AG08395 (cell line): Measurements from ENCODE around the gene TEAD3.

Experiments used
- DNase-seq: peaks from one replicate; pipeline ENCODE4 v3.0.0; 2012; ENCODE audit warnings: mixed read lengths, low spot score

The TEAD3 gene

GRCh38 chr6:35475573-35475972 lies 21.3 kb downstream of the TEAD3 start:
- DNase-seq, result no peak

- no peak for DNase-seq
Measured at GRCh38 chr6:35474942-35475570, 21.8 kb downstream of the TEAD3 start.

- DNase-seq, result no peak
Measured at GRCh38 chr6:35474131-35474941, 22.5 kb downstream of the TEAD3 start.

GRCh38 chr6:35473850-35474130 lies 23.1 kb downstream of the TEAD3 start:
- no peak for DNase-seq

GRCh38 chr6:35473075-35473849 lies 23.6 kb downstream of the TEAD3 start:
- no peak for DNase-seq

- no peak for DNase-seq
Measured at GRCh38 chr6:35471836-35472345, 25.0 kb downstream of the TEAD3 start.

- DNase-seq, result no peak
Measured at GRCh38 chr6:35470663-35471120, 26.2 kb downstream of the TEAD3 start.

- no peak for DNase-seq
Measured at GRCh38 chr6:35469751-35470662, 26.9 kb downstream of the TEAD3 start.

- no peak for DNase-seq
Measured at GRCh38 chr6:35468980-35469750, 27.7 kb downstream of the TEAD3 start.

- peak; percentile 97 for DNase-seq
Measured at GRCh38 chr6:35468181-35468979, 28.5 kb downstream of the TEAD3 start, which contains the start of gene RPL10A. Gene RPL10A (plus strand): TSS chr6:35468401. CDS start chr6:35468435, 34 bp downstream.

- no peak for DNase-seq
Measured at GRCh38 chr6:35465646-35466045, 31.2 kb downstream of the TEAD3 start.

- no peak for DNase-seq
Measured at GRCh38 chr6:35463292-35463691, 33.6 kb downstream of the TEAD3 start.

- DNase-seq, result no peak
Measured at GRCh38 chr6:35461270-35461669, 35.6 kb downstream of the TEAD3 start.

GRCh38 chr6:35457907-35458306 lies 39.0 kb downstream of the TEAD3 start:
- DNase-seq, result no peak

GRCh38 chr6:35454391-35455110 lies 42.3 kb downstream of the TEAD3 start:
- no peak for DNase-seq

- no peak for DNase-seq
Measured at GRCh38 chr6:35453236-35453635, 43.6 kb downstream of the TEAD3 start.

GRCh38 chr6:35452183-35453090 lies 44.4 kb downstream of the TEAD3 start, which contains the start of gene FANCE:
Gene FANCE (plus strand): TSS chr6:35452338. CDS start chr6:35452546, 208 bp downstream.
- peak; percentile 97 for DNase-seq
